ENCODE data around the gene GPR82.
"Not testable (repeated sequence)": the region's sequence is repeated elsewhere in the genome, so short reads cannot be mapped to it uniquely, and the experiment has no call there.

The GPR82 gene

DNA sequence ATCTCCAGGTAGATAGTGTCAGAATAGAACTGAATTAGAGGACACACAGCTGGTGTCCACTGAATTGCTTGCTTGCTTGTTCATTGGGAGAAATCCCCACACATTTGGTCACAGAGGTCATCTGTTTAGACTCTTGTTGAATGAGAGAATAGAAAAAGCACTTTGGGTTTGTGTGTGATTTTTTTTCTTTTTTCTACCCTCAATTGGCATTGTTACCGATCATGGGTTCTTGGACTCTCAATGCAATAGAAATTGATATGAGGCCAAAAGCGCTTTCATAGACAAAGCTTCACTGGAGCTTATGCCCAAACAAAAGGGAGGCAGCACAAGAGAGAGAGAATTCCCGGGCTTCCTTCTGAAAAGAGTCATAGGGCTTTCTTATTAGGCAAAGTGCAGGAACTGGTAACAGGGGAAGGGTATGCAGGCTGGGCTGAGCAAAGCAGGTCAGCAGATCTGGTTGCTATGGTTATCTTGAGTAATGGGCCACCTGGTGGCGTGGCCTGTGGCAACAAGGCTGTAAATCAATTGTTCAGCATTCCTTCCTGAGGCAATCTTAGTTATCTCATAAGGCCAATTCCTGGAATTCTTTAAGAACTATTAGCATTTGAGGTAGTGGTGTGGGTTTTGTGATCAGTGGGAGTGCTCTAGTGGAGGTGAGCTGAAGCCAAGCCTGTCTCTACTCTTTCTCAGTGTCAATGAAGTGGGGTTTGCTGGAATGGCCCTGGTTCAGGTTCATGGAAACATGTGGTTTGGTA, 5.3 kb upstream of the GPR82 start:
- DNase-seq (ENCODE audit: low spot score), result no peak

DNA sequence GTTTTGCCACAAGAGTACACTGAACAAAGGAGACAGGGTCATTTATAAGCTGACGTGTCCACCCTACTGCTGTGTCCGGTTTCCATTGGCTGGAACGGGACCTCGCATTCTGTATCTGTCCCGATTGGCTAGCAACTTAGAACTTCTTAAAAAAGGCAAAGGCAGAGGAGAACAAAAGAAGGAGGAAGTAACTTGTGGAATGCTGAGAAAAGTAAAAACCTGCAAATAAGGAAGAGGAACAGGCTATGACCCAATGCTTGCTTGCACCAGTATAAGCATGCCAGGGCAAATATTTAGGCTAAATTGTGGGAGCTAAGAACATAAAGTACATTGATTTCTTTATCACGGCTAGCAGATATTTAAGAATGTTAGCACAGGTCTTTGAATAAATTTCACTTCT, 4.4 kb upstream of the GPR82 start:
- not testable (repeated sequence) for DNase-seq (ENCODE audit: low spot score)

- no peak for DNase-seq (ENCODE audit: low spot score)
Observed at GRCh38 chrX:41720125-41720779, 3.7 kb upstream of the GPR82 start.

DNA sequence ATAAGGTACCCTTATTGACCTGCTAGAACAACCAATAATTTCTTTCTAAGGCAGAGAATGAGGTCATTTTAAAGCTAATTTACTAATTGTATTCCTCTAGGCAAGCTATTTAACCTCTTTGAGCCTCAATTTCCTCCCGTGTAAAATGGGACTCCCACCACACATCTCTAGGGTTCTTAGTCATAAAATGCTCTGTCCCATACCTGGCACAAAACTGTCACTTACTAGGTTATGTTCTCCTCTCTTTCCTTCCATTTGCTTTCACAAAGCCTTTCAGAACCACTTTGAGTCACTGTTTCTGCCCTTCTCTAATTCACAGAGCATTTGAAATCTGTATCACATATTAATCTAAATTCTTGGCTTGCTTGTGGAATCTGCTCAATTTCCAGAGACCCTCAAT, 2.4 kb upstream of the GPR82 start:
- no peak for DNase-seq (ENCODE audit: low spot score)

- DNase-seq (ENCODE audit: low spot score), result no peak
Observed at GRCh38 chrX:41722214-41722613, 1.8 kb upstream of the GPR82 start.

DNA sequence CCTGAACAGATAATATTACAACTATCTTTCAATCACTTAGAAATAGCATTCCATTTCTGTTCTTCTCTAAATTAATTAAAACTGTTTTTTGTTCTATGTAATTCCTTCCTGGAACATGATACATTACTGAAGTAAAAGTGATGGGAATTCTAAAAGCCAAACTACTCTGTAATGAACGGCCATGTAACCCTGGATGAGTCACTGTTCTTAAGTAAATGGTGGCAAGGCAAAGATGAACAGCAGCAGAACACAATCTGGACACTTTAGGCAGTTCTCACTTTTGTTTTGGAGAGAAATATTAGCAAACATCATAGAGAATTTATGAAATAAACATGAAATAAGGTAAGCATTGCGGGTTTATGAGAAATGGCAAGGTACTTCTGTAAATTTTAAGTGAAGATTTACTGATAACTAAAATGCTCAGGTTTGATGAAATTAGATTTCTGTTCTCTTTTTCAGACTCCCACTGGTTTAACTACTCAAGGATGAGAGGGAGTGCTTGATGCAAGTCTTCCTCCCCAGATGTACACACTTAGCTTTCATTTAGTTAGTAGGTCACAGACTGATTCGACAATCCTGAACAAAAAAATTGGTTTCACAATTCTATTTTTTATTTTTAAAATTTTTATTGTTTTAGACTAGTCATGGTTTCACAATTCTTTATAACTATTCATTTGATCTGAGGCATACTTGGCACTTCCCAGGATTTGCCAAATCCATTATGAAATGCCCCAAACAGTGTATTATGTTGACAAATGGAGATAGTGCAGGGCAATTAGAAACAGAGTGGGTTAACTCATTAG, 964 bp upstream of the GPR82 start:
- DNase-seq (ENCODE audit: low spot score), result peak; percentile 10

GRCh38 chrX:41728125-41728524, 4.1 kb downstream of the GPR82 start:
- no peak for DNase-seq (ENCODE audit: low spot score)

GRCh38 chrX:41730081-41730480, 6.1 kb downstream of the GPR82 start:
- DNase-seq (ENCODE audit: low spot score), result peak; percentile 6

DNA sequence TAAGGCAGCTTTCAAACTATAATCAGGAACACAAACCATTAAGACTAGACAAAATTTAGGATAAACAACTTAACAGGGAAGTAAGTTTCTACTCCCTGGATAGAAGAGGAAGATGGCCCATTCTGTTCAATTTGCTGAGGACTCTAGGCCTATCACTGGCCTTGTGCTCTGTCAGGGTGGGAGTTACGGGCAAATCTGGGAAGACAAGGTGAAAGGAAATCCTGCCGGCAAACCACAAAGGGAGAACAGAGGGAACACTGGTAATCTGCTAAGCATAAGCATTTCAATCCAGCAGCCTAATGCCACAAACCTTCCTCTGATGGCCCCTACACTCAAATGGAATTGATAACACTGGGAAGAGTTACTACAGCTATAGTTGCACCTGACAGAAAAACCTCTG, 8.3 kb downstream of the GPR82 start:
- no peak for DNase-seq (ENCODE audit: low spot score)

GRCh38 chrX:41733939-41734338, 10.0 kb downstream of the GPR82 start:
- DNase-seq (ENCODE audit: low spot score), result no peak

- DNase-seq (ENCODE audit: low spot score), result peak; percentile 12
Observed at GRCh38 chrX:41734530-41734929, 10.5 kb downstream of the GPR82 start.

- DNase-seq (ENCODE audit: low spot score), result no peak
Observed at GRCh38 chrX:41737065-41737464, 13.1 kb downstream of the GPR82 start.

DNA sequence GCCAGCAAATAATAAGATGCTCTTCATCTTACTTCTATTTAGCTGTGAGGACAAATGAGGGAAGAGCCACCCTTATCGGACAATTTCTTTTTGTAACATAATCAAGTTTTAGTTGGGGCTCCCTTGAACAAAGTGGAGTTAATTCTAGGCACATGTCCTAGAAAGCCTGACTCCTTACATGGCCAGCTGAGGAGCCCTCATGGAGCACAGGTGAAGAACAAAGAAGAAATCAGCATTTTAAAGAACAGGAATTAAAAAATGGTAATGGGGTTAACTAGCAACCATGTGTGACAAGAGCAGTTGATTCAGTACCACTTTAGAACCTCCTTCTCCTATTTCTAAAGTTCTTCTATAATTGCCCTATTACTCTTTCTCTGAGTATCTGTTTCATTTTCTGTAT, 15.9 kb downstream of the GPR82 start:
- no peak for DNase-seq (ENCODE audit: low spot score)

GRCh38 chrX:41750716-41751115, 26.7 kb downstream of the GPR82 start:
- no peak for DNase-seq (ENCODE audit: low spot score)

GRCh38 chrX:41758401-41758800, 34.4 kb downstream of the GPR82 start:
- DNase-seq (ENCODE audit: low spot score), result no peak

- peak; percentile 17 for DNase-seq (ENCODE audit: low spot score)
Observed at GRCh38 chrX:41759817-41760216, 35.8 kb downstream of the GPR82 start.

DNA sequence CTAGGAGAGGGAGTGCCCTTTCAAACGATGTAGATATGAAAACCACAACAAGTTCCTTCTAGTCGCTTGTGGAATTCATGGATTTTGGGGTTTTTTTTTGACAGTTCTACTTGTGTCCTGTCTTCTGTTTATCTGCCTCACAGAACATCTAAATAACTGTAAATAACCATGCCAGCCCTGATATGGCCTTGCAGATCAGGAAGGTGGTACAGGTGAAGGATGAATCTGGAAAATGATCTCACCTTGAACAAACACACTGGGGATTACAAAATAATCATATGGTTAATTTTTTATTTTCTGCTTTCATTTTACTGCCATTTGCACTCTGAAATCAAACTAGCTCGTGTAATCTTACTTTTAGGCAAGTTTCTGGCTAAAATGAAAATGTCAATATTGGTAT, 37.2 kb downstream of the GPR82 start:
- no peak for DNase-seq (ENCODE audit: low spot score)

GRCh38 chrX:41761702-41762101, 37.7 kb downstream of the GPR82 start:
- no peak for DNase-seq (ENCODE audit: low spot score)

DNA sequence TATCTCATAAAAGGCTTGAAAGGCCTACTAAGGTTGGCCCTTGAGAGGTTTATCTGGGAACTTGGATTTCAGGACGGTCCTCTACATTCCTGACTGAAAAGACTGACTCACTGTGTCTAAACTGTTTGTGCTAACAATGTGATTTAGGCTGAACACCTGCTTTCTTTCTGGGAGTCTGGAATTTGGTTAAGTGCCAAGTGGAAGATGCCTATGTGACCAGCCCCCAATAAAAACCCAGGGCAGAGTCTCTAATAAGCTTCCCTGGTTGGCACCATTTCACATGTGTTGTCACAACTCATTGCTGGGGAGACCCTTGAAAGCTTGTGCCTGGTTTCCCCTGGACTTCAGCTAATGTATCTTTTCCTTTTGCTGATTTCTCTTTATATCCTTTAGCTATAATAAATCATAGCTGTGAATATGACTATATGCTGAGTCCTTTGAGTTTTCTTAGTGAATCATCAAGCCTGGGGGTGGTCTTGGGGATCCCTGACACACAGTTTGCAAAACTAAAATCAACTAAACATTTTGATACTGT, 55.1 kb downstream of the GPR82 start:
- DNase-seq (ENCODE audit: low spot score), result peak; percentile 12
